HFF-Myc (cell line): Measurements from ENCODE around the gene EGR4.

Experiments used
- DNase-seq: peaks from one replicate; pipeline ENCODE4 v3.0.0-alpha.2; 2011; ENCODE audit warnings: low read depth; ENCODE audit errors: extremely low read depth
- H3K4me3 ChIP-seq: replicated peaks from 2 replicates; pipeline ENCODE4 v1.5.1; 2011; ENCODE audit warnings: low read depth, mild to moderate bottlenecking, control low read depth, low read length
- CTCF ChIP-seq: IDR thresholded peaks from 2 replicates; pipeline ENCODE4 v1.5.1; 2012; ENCODE audit warnings: mild to moderate bottlenecking, low read depth, low read length, control low read depth; ENCODE audit errors: missing control alignments

EGR4 gene

GRCh38 chr2:73258913-73259215 is 34.5 kb downstream of the EGR4 start:
- DNase-seq = no peak
- H3K4me3 ChIP-seq = no peak overlapping the region
- no peak for TF ChIP-seq CTCF

GRCh38 chr2:73258186-73258912 is 35.0 kb downstream of the EGR4 start:
- H3K4me3 ChIP-seq = no peak overlapping the region
- no peak for TF ChIP-seq CTCF
- DNase-seq = no peak

- no peak overlapping the region for H3K4me3 ChIP-seq
- DNase-seq = no peak
- TF ChIP-seq CTCF = no peak
Measured at GRCh38 chr2:73257425-73258125, 35.8 kb downstream of the EGR4 start.

- TF ChIP-seq CTCF = no peak
- DNase-seq = no peak
- no peak overlapping the region for H3K4me3 ChIP-seq
Measured at GRCh38 chr2:73257021-73257420, 36.3 kb downstream of the EGR4 start.

- TF ChIP-seq CTCF = no peak
- no peak for DNase-seq
- H3K4me3 ChIP-seq = no peak overlapping the region
Measured at GRCh38 chr2:73256618-73256922, 36.8 kb downstream of the EGR4 start.

GRCh38 chr2:73255907-73256617 is 37.3 kb downstream of the EGR4 start:
- H3K4me3 ChIP-seq = no peak overlapping the region
- no peak for TF ChIP-seq CTCF
- no peak for DNase-seq
